Mesendoderm (in vitro differentiated cells): Measurements from ENCODE around the gene IMMP2L.

Experiments used
- DNase-seq: peaks from one replicate; pipeline ENCODE4 v3.0.0; 2013
- H2AK5ac ChIP-seq: 2 replicates; pipeline ENCODE4 v1.6.1; 2013; ENCODE audit warnings: low read length, inconsistent platforms
- H2BK120ac ChIP-seq: 2 replicates; pipeline ENCODE4 v1.6.1; 2013; ENCODE audit warnings: low read depth, mild to moderate bottlenecking, low read length, moderate library complexity, mixed read lengths
- H2BK15ac ChIP-seq: replicated peaks from 2 replicates; pipeline ENCODE4 v1.6.1; 2013; ENCODE audit warnings: low read depth, mild to moderate bottlenecking, moderate library complexity
- H2BK5ac ChIP-seq: 2 replicates; pipeline ENCODE4 v1.6.1; 2013; ENCODE audit warnings: low read length, inconsistent platforms
- H3K18ac ChIP-seq: 2 replicates; pipeline ENCODE4 v1.6.1; 2013; ENCODE audit warnings: mild to moderate bottlenecking, low read length, mixed read lengths
- H3K23ac ChIP-seq: one replicate; pipeline ENCODE4 v1.6.1; 2013; ENCODE audit warnings: low read length
- H3K27ac ChIP-seq: 2 replicates; pipeline ENCODE4 v1.5.1; 2013; ENCODE audit warnings: low read depth, mild to moderate bottlenecking, inconsistent platforms, low read length, moderate library complexity
- H3K27me3 ChIP-seq: 2 replicates; pipeline ENCODE4 v1.6.1; 2013; ENCODE audit warnings: low read length, control low read depth, mild to moderate bottlenecking, inconsistent platforms; ENCODE audit not compliant: insufficient read depth, poor library complexity
- H3K36me3 ChIP-seq: 2 replicates; pipeline ENCODE4 v1.6.1; 2013; ENCODE audit warnings: low read length, inconsistent platforms; ENCODE audit not compliant: control insufficient read depth, insufficient read depth
- H3K4ac ChIP-seq: one replicate; pipeline ENCODE4 v1.6.1; 2013; ENCODE audit warnings: low read depth, mild to moderate bottlenecking, low read length, moderate library complexity
- H3K4me1 ChIP-seq: 2 replicates; pipeline ENCODE4 v1.6.1; 2013; ENCODE audit warnings: low read depth, low read length, inconsistent platforms; ENCODE audit not compliant: control insufficient read depth
- H3K4me2 ChIP-seq: 2 replicates; pipeline ENCODE4 v1.6.1; 2013; ENCODE audit warnings: low read length
- H3K4me3 ChIP-seq: 2 replicates; pipeline ENCODE4 v1.5.1; 2013; ENCODE audit warnings: mild to moderate bottlenecking, low read length
- H3K56ac ChIP-seq: one replicate; pipeline ENCODE4 v1.6.1; 2013; ENCODE audit warnings: low read length
- H3K79me1 ChIP-seq: 2 replicates; pipeline ENCODE4 v1.6.1; 2013; ENCODE audit warnings: low read length, inconsistent platforms
- H3K79me2 ChIP-seq: 2 replicates; pipeline ENCODE4 v1.6.1; 2013; ENCODE audit warnings: mild to moderate bottlenecking, low read length; ENCODE audit not compliant: control insufficient read depth, insufficient read depth
- H3K9ac ChIP-seq: 2 replicates; pipeline ENCODE4 v1.6.1; 2013; ENCODE audit warnings: low read length, inconsistent platforms
- H4K5ac ChIP-seq: one replicate; pipeline ENCODE4 v1.6.1; 2013; ENCODE audit warnings: low read length
- H4K8ac ChIP-seq: one replicate; pipeline ENCODE4 v1.6.1; 2013; ENCODE audit warnings: low read depth, mild to moderate bottlenecking, control low read depth, low read length, moderate library complexity
- WGBS: extraction: QIAGEN DNeasy Blood & Tissue Kit; methylation state at CpG from one replicate; pipeline ENCODE4 v1.1.7; 2013; ENCODE audit warnings: low lambda C conversion rate, missing lambda C conversion rate; ENCODE audit not compliant: insufficient coverage; ENCODE audit errors: extremely low coverage; 5-methylcytosine and 5-hydroxymethylcytosine counted together

Gene IMMP2L

DNA sequence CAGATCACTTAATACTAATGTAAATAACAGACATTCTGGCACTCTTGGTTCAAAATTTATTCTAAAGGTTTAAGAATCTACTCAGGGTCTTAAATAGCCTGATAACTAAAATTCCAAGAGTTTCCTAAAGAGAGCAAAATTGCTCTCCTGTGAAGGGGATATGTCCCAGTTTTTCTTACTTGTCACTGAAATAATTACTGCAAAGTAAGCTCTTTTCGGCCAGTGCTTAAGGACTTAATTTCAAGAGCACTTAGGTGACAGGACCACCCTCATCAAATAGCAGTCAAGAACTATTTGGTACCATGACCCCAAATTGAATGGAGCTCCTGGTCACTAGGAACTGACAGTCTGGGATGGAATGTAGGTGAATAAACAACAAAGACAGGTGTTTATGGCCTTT lies 1.8 kb upstream of the IMMP2L start:
- no peaks in the 10 kb centered on the region for H3K79me2 ChIP-seq
- H3K56ac ChIP-seq, result no peak overlapping the region
- H4K5ac ChIP-seq, result no peak overlapping the region
- no peak overlapping the region for H2AK5ac ChIP-seq
- H3K4me3 ChIP-seq, result no peak overlapping the region
- no peaks in the 10 kb centered on the region for H3K79me1 ChIP-seq
- peaks cover 4% of the 10 kb centered on the region for H3K4me1 ChIP-seq
- no peak overlapping the region for H2BK120ac ChIP-seq
- no peak overlapping the region for H3K9ac ChIP-seq
- H3K23ac ChIP-seq, result no peak overlapping the region
- no peak overlapping the region for H3K18ac ChIP-seq
- H2BK15ac ChIP-seq, result no peak overlapping the region
- H3K27me3 ChIP-seq, result no peaks in the 10 kb centered on the region
- no peak overlapping the region for H3K4me2 ChIP-seq
- H3K27ac ChIP-seq, result no peak overlapping the region
- no peaks in the 10 kb centered on the region for H3K36me3 ChIP-seq
- WGBS, result no CpG with 5 or more reads among the region's 1 CpG
- no peak for DNase-seq
- H3K4ac ChIP-seq, result no peak overlapping the region
- no peak overlapping the region for H2BK5ac ChIP-seq
- no peak overlapping the region for H4K8ac ChIP-seq

DNA sequence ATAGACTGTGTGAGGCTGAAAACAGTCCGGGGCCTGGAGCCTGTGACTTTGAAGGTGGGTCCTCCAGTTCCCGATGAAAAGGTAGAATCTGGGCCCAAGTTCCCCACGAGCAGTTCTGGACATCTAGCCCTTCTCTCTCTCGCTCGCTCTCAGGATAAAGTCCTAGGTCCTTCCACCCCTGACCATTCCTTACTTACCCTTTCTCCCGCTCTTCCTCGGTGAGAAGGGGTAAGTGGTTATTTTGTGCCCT lies 713 bp downstream of the IMMP2L start:
- Histone ChIP-seq H2BK15ac (no peak overlapping the region), H3K4me1 (peaks cover 4% of the 10 kb centered on the region), H3K9ac (peak overlapping the region; percentile 79), H3K4ac (peak overlapping the region; percentile 74), H3K79me1 (no peaks in the 10 kb centered on the region), H2BK120ac (no peak overlapping the region), H3K79me2 (no peaks in the 10 kb centered on the region), H3K18ac (peak overlapping the region; percentile 85), H3K4me2 (peak overlapping the region; percentile 97), H3K56ac (peak overlapping the region; percentile 92), H3K23ac (peak overlapping the region; percentile 91), H4K8ac (no peak overlapping the region), H4K5ac (no peak overlapping the region), H2AK5ac (peak overlapping the region; percentile 18), H3K27ac (peak overlapping the region; percentile 52), H3K36me3 (no peaks in the 10 kb centered on the region), H2BK5ac (peak overlapping the region; percentile 45), H3K4me3 (peak overlapping the region; percentile 63), H3K27me3 (no peaks in the 10 kb centered on the region)
- no peak for DNase-seq
- no CpG with 5 or more reads among the region's 7 CpGs for WGBS

DNA sequence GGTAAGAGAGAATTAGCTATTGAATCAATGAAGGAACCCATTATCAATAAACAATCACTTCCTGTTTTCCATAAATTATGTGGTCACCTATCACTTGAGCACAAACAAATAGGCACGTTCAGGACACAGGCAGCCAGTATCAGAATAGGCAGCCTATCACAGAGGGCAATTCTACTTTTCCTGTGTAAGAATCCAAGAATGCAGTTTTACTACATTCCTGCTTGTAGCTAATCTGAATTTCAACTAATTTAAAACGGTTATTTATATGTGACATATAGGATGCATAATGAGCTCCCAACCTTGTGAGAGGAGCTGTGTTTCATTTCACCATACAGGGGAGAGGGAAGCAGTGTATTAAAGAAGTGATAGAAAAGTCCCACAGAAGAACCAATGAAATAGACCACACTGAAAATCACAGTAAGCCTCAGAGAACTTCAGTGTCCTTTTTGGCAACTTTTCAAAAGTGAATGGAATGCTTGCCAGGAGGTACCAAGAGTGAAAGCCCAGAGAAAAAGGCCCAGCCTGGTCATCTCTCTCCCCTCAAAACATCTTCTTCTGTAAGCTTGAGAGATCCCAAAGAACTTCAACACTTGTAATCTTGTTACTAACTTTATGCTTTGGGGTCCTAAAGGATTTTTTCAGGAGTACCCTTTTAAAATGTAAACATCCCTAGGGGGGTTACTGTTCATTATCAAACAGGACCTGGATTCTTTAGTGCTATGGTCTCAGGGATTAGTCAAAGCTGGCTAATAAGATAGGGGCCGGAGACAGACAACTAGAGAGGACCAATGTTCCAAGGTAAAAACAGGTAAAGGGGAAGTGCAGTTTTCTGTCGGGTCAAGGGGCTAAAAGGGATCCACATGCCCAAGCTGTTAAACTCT lies 1.3 kb downstream of the IMMP2L start:
- peak overlapping the region; percentile 92 for H3K56ac ChIP-seq
- no peaks in the 10 kb centered on the region for H3K36me3 ChIP-seq
- peak overlapping the region; percentile 79 for H3K9ac ChIP-seq
- peak overlapping the region; percentile 45 for H2BK5ac ChIP-seq
- H3K79me1 ChIP-seq, result no peaks in the 10 kb centered on the region
- no peak overlapping the region for H2BK15ac ChIP-seq
- H3K27me3 ChIP-seq, result no peaks in the 10 kb centered on the region
- no peak overlapping the region for H4K5ac ChIP-seq
- H3K4me1 ChIP-seq, result peaks cover 4% of the 10 kb centered on the region
- H3K4me2 ChIP-seq, result peak overlapping the region; percentile 97
- peak overlapping the region; percentile 52 for H3K27ac ChIP-seq
- peak; percentile 77 for DNase-seq
- no peak overlapping the region for H4K8ac ChIP-seq
- WGBS, result no CpG with 5 or more reads among the region's 4 CpGs
- no peaks in the 10 kb centered on the region for H3K79me2 ChIP-seq
- no peak overlapping the region for H2BK120ac ChIP-seq
- peak overlapping the region; percentile 74 for H3K4ac ChIP-seq
- H3K18ac ChIP-seq, result peak overlapping the region; percentile 85
- no peak overlapping the region for H3K23ac ChIP-seq
- peak overlapping the region; percentile 63 for H3K4me3 ChIP-seq
- H2AK5ac ChIP-seq, result no peak overlapping the region

GRCh38 chr7:111558991-111559390 lies 3.3 kb downstream of the IMMP2L start:
- no peak overlapping the region for H3K9ac ChIP-seq
- no peak overlapping the region for H2BK120ac ChIP-seq
- H4K5ac ChIP-seq, result no peak overlapping the region
- H3K4me1 ChIP-seq, result peaks cover 4% of the 10 kb centered on the region
- H2BK15ac ChIP-seq, result no peak overlapping the region
- no peak overlapping the region for H3K27ac ChIP-seq
- no peak overlapping the region for H3K18ac ChIP-seq
- H3K27me3 ChIP-seq, result no peaks in the 10 kb centered on the region
- H3K4me2 ChIP-seq, result no peak overlapping the region
- H3K79me2 ChIP-seq, result no peaks in the 10 kb centered on the region
- H3K56ac ChIP-seq, result no peak overlapping the region
- no peak for DNase-seq
- no peaks in the 10 kb centered on the region for H3K36me3 ChIP-seq
- no peak overlapping the region for H2BK5ac ChIP-seq
- no peak overlapping the region for H3K23ac ChIP-seq
- H3K4me3 ChIP-seq, result no peak overlapping the region
- H3K4ac ChIP-seq, result no peak overlapping the region
- no peak overlapping the region for H2AK5ac ChIP-seq
- H4K8ac ChIP-seq, result no peak overlapping the region
- H3K79me1 ChIP-seq, result no peaks in the 10 kb centered on the region
- no CpG with 5 or more reads among the region's 1 CpG for WGBS

GRCh38 chr7:111556977-111557376 lies 5.3 kb downstream of the IMMP2L start:
- no peaks in the 10 kb centered on the region for H3K79me2 ChIP-seq
- H2BK15ac ChIP-seq, result no peak overlapping the region
- no peaks in the 10 kb centered on the region for H3K27me3 ChIP-seq
- H2AK5ac ChIP-seq, result no peak overlapping the region
- DNase-seq, result no peak
- no peak overlapping the region for H2BK5ac ChIP-seq
- no peak overlapping the region for H4K8ac ChIP-seq
- H3K4me3 ChIP-seq, result no peak overlapping the region
- no peak overlapping the region for H3K56ac ChIP-seq
- peaks cover 4% of the 10 kb centered on the region for H3K4me1 ChIP-seq
- no peak overlapping the region for H3K23ac ChIP-seq
- no peak overlapping the region for H2BK120ac ChIP-seq
- H3K18ac ChIP-seq, result no peak overlapping the region
- H3K9ac ChIP-seq, result no peak overlapping the region
- no peaks in the 10 kb centered on the region for H3K79me1 ChIP-seq
- H3K4ac ChIP-seq, result no peak overlapping the region
- H4K5ac ChIP-seq, result no peak overlapping the region
- no peaks in the 10 kb centered on the region for H3K36me3 ChIP-seq
- H3K4me2 ChIP-seq, result no peak overlapping the region
- H3K27ac ChIP-seq, result no peak overlapping the region

DNA sequence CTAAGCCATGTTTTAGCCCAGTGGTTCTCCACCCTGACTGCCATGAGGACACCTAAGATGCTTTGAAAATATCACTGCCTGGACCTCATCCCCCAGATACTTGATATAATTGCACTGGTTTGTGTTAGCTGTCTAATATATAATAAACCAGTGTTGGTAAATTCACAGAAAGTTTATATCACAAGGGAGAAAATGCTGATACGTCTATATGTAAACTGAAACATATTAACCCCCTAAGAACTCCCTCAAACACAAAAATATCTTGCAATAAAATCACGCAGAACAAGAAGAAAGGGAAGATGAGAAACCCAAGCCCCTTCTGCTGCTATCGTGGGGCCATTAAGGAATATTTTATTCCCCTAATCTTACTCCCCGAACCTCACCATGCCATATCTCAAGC lies 8.2 kb downstream of the IMMP2L start:
- Histone ChIP-seq H3K27me3 (no peaks in the 10 kb centered on the region), H3K4me1 (no peaks in the 10 kb centered on the region), H4K8ac (no peak overlapping the region), H3K18ac (no peak overlapping the region), H3K4me3 (no peak overlapping the region), H3K23ac (no peak overlapping the region), H2BK15ac (no peak overlapping the region), H3K56ac (no peak overlapping the region), H2BK5ac (no peak overlapping the region), H3K9ac (no peak overlapping the region), H3K79me1 (peaks cover 1% of the 10 kb centered on the region), H3K79me2 (no peaks in the 10 kb centered on the region), H3K4ac (no peak overlapping the region), H3K4me2 (no peak overlapping the region), H3K36me3 (peaks cover 2% of the 10 kb centered on the region), H3K27ac (no peak overlapping the region), H4K5ac (no peak overlapping the region), H2AK5ac (no peak overlapping the region), H2BK120ac (no peak overlapping the region)
- no peak for DNase-seq
- no CpG with 5 or more reads among the region's 4 CpGs for WGBS
